GM20431 (cell line): ENCODE data around the gene BPTF.
"Not testable (repeated sequence)": the region's sequence is repeated elsewhere in the genome, so short reads cannot be mapped to it uniquely, and the experiment has no call there.

Experiments used
- in situ Hi-C: fragments of 300-500 bp; cut with MseI, MboI; formaldehyde crosslinking; loops from one replicate; pipeline ENCODE4 v1.15.0; 2020; ENCODE audit warnings: low sequenced_read_pairs; ENCODE audit not compliant: unreplicated experiment

BPTF gene

DNA sequence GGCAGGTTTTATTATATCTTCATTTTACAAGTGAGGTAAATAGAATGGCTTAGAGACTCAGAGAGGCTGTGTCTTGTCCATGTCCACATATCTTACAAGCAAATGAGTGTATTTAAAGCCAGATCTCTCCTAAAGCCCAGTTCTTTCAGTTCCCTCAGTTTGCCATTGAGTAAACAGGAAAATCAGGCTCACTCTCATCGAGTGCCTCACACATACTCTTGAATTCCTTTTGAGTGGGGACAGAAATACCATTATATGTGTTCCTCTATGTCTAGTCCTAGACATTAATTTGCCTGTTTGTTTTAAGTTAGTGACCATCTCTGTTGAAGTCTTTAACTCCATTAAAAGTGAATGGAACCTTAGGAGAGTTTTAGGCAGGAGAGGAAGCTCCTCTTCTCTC, 40.1 kb downstream of the BPTF start:
- in situ Hi-C loops = no loop called here

DNA sequence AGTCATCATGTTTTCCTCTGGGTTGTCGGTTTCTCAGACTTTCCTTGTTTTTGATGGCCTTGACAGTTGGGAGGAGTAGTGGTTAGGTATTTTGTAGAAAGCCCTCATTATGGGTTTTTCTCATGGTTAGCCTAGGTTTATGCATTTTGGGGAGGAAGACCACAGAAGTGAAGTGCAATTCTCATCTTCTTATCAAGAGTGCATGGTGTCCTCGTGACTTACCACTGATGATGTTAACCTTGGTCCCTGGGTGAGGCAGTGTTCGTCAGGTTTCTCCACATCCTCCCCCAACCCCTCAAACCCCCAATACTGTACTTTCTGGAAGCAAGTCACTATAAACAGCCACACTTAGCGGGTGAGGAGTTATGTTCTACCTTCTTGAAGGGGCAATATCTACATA, 42.3 kb downstream of the BPTF start:
- in situ Hi-C loops = no loop called here

DNA sequence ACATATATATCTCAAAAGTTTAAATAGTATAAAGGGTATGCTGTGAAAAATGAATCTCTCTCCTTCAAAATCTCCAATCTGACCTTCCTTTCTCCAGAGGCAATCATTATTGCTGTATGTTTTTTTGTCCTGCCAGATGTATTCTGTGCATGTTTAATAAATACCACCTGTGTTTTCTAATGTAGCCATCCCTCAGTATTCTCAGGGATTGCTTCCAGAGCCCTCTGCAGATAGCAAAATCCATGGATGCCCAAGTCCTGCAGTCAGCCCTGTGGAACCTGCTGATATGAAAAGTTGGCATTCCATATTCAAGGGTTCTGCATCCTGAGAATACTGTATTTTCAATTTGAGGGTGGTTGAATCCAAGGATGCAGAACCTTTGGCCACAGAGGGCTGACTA, 42.9 kb downstream of the BPTF start:
- in situ Hi-C loops = no loop called here

DNA sequence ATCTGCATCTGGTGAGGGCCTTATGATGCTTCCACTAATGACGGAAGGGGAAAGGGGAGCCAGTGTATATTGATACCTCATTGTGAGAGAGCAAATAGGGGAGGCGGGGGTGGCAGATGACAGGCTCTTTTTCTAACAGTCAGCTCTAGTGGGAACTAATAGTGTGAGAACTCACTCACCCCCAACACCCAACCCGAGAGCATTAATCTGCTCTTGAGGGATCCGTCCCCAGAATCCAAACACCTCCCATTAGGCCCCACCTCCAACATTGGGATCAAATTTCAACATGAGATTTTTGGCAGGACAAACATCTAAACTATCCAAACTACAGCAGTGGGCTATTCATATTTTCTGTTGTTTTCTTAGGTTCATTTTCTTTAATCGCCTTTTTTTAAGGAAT, 54.4 kb downstream of the BPTF start:
- in situ Hi-C loops = no loop called here

DNA sequence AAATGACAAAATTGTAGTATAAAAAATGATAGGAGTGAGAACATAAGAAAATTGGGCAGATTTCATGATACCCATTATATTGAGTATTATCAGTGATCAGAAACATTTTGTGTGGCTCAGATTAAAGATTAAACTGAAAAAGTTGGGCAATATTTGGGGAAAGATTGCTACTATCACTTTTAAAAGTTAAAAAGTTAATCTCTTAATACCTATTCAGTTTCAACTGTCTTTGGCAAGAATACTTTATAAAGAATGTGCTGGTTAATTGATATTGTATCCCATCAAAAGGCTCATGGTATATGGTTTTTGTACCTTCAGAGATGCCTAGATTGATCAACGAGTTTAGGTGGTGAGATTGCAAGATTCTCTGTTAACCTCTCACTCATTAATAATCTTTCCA, 55.8 kb downstream of the BPTF start:
- in situ Hi-C loops = no loop called here

DNA sequence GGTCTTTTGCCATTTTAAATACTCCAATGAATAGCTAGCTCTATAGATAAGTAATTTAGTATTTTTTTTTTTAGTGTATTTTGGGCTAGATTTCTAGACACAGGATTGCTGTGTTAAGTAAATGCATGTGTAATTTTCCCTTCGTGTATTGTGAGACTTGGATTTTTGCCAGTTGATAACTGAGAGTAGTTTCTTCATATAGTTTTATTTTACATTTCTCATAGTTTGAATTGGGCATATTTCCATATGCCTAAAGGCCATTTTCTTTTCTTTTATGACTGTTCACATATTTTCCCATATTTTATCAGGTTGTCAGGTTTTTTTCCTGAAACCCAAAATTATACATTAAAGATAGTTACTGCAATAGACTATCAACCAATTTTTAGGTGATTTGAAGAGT, 59.4 kb downstream of the BPTF start:
- in situ Hi-C loops = no loop called here

DNA sequence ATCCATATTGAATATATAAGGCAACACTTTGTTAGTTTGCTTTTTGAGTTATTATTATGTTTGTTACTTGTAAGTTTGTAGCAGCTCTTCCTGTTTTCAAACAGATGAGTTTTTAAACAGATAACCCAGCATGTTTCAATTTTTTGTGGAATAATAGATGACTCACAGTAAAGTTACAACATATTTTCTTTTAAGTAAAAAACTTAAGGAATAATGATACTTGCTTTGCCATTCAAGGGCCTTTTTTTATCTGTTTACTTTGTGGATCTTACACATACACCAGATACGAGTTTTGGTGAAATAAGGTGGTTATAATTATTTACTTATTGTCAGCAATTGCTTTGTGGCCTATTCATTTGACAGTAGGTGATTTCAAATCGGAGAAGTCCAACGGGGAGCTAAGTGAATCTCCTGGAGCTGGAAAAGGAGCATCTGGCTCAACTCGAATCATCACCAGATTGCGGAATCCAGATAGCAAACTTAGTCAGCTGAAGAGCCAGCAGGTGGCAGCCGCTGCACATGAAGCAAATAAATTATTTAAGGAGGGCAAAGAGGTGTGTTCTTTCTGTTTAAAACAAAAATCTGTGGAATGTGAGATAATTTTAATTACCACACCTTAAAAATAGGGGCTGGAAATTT, 66.3 kb downstream of the BPTF start:
- in situ Hi-C loops = no loop called here

GRCh38 chr17:67902511-67903231, 77.4 kb downstream of the BPTF start:
- in situ Hi-C loops = no loop called here

- in situ Hi-C loops = not testable (repeated sequence)
Observed at GRCh38 chr17:67905298-67905697, 80.0 kb downstream of the BPTF start.

DNA sequence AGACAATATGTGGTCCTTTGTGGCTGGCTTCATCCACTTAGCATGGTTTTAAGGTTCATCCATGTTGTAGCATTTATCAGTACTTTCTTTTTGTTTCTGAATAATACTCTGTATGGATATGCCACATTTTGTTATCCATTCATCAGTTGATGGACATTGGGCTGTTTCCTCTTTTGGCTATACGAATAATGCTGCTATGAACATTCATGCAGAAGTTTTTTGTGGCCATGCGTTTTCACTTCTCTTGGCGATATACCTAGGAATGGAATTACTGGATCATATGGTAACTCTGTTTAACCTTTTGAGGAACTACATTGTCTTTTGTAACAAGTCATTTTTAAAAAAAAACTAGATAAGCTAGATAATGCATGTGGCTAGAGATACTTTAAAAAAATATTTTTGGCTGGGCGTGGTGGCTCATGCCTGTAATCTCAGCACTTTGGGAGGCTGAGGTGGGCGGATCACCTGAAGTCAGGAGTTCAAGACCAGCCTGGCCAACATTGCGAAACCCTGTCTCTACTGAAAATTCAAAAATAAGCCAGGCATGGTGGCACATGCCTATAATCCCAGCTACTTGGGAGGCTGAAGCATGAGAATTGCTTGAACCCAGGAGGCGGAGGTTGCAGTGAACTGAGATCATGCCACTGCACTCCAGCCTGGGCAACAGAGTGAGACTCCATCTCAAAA, 85.0 kb downstream of the BPTF start:
- in situ Hi-C loops = not testable (repeated sequence)

- in situ Hi-C loops = no loop called here
Observed at GRCh38 chr17:67911059-67911782, 85.9 kb downstream of the BPTF start.

DNA sequence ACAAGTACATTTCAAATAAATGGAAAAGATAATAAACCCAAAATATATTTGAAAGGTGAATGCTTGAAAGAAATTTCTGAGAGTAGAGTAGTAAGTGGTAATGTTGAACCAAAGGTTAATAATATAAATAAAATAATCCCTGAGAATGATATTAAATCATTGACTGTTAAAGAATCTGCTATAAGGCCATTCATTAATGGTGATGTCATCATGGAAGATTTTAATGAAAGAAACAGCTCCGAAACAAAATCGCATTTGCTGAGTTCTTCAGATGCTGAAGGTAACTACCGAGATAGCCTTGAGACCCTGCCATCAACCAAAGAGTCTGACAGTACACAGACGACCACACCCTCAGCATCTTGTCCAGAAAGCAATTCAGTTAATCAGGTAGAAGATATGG, 86.8 kb downstream of the BPTF start:
- in situ Hi-C loops = no loop called here

DNA sequence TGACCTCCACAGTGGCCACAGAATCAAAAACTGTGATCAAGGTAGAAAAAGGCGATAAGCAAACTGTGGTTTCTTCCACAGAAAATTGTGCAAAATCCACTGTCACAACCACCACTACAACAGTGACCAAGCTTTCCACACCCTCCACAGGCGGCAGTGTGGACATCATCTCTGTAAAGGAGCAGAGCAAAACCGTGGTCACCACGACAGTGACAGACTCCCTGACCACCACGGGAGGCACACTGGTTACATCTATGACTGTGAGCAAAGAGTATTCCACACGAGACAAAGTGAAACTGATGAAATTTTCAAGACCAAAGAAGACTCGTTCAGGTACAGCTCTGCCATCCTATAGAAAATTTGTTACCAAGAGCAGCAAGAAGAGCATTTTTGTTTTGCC, 87.4 kb downstream of the BPTF start:
- in situ Hi-C loops = no loop called here

DNA sequence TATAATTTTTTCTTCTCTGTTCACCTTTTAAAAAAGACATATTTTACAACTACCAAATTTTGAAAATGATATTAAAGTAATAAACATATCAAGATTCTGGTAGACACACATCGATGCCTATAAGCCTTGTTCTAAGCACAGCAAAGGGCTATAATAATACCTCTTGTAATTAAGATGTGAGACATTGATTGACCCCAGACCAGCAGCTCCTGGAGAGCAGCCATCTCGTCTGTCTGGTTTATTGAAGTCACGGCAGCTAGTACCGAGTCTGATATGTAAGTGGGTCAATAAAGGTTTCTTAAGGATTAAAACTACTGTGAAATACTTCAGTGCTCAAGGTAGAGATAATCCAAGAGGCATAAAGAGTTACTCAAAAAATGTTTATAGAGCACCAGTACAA, 94.9 kb downstream of the BPTF start:
- in situ Hi-C loops = no loop called here

DNA sequence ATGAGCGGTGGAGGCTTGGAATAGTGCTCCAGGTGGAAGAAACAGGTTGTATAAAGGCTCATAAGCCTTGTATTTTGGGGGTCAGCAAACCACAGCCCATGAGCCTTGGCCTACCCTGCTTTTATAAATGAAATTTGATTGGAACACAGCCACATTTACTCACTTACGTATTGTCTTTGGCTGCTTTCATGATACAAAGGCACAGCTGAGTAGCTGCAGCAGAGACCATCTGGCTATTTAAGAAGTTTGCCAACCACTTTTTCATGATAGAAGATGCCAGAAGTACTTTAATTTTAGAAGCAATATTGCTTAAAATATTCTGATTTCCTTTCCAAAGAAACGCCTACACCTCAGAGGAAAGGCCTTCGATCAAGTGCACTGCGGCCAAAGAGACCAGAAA, 97.2 kb downstream of the BPTF start:
- in situ Hi-C loops = no loop called here

DNA sequence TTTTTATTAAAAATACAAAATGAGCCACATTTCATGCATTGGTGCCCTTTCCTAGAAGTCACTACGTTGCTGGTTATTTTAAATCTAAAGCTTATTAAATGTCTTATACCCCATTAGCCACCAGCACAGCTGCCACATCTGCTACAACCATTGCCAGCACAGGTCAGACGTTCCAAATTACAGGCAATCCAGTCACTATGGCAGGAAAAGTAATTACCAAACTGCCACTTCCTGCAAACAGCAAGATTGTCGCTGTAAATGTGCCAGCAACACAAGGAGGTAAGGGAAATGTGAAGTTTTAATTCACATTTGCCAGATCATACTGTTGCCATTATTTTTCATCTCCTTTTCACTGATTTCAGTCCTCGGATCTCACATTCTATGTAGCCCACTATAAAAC, 103.5 kb downstream of the BPTF start:
- in situ Hi-C loops = not testable (repeated sequence)

DNA sequence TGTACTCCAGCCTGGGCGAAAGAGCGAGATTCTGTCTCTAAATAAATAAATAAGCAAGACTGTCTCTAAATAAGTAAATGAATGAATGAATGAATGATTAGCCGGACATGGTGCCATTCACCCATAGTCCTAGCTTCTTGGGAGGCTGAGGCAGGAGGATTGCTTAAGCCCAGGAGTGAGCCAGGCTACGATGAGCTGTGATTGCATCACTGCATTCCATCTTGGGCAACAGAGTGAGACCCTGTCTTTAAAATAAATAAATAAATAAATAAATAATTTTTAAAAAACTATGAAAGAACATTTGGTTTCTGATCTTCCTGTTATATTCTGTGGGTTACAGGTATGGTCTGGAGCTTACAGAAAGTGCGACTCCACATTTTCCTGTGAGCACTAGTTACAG, 105.9 kb downstream of the BPTF start:
- in situ Hi-C loops = no loop called here

DNA sequence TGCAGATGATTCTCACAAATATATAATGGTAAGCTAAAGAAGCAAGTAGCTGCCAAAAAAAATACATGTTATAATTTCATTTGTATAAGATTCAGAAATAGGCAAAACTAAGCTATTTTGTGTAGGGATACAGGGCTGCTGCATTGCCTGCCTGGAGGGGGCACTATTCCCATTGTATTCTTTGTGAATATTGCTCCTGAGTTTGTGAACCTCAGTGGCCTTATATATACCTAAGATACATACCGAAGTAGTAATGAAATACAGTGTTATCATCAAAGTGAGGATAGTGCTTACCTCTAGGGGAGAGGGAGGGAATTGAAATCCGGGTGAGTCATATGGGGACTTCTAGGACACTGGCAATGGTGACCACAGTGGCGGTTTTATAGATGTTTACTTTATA, 117.5 kb downstream of the BPTF start:
- in situ Hi-C loops = no loop called here

GRCh38 chr17:67944035-67944434, 118.7 kb downstream of the BPTF start:
- in situ Hi-C loops = no loop called here

- in situ Hi-C loops = no loop called here
Observed at GRCh38 chr17:67946513-67946912, 121.2 kb downstream of the BPTF start.

DNA sequence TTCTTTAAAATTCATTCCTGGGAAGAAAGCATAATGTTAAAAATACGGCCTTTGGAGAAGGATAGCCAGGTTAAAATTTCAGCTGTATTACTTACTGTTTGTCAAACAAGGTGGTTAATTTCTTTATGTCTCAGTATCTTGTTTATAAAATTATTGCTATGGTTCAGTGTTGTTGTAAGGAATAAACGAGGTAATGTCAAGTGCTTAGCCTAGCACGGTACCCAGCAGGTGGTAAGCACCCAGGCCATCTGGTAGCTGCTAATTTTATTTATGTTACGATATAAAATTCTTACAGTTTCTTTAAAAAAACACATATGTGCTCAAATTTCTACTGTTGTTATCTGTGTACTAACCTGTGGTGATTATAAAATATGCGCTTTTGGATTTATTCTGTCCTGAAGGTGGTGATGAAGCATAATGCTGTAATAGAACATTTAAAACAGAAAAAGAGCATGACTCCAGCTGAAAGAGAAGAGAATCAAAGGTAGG, 122.1 kb downstream of the BPTF start:
- in situ Hi-C loops = no loop called here
